Lung (tissue), 12 donors: Measurements from ENCODE around the gene LSM14A. TPM values are rescaled to one million over a fixed set of nuclear protein-coding genes. Genes with fewer than 3 reads are reported as not detected.

ENCODE experiments used
- ATAC-seq: fragments of 200-7000 bp; cut with Tn5 transposase; one replicate; pipeline ENCODE4 v1.9.1; 2020; ENCODE audit warnings: moderate number of reproducible peaks; ENCODE audit not compliant: insufficient read depth, low FRiP score
- DNase-seq, 3 donors: peaks; one replicate each; pipeline ENCODE4 v3.0.0-alpha.2; 2013 to 2017
- H3K27ac ChIP-seq, 2 donors: one replicate each; pipeline ENCODE4 v1.5.1; 2013; ENCODE audit warnings: mild to moderate bottlenecking in 2 of 2, moderate library complexity in 2 of 2, control low read depth in 1 of 2, inconsistent platforms in 1 of 2, low read depth in 1 of 2, low read length in 1 of 2
- H3K27me3 ChIP-seq, 3 donors: one replicate each; pipeline ENCODE4 v1.5.1; 2013; ENCODE audit warnings: low read length in 2 of 3; ENCODE audit not compliant: control insufficient read depth in 3 of 3, insufficient read depth in 3 of 3
- H3K36me3 ChIP-seq, 4 donors: one replicate each; pipeline ENCODE4 v1.5.1; 2013; ENCODE audit warnings: low read length in 4 of 4, mild to moderate bottlenecking in 1 of 4, moderate library complexity in 1 of 4; ENCODE audit not compliant: control insufficient read depth in 4 of 4, insufficient read depth in 4 of 4
- H3K4me1 ChIP-seq, 5 donors: one replicate each; pipeline ENCODE4 v1.5.1; 2013; ENCODE audit warnings: low read length in 5 of 5, mild to moderate bottlenecking in 2 of 5, moderate library complexity in 1 of 5; ENCODE audit not compliant: control insufficient read depth in 5 of 5, insufficient read depth in 5 of 5
- H3K4me3 ChIP-seq: one replicate; pipeline ENCODE4 v1.5.1; 2013; ENCODE audit warnings: mild to moderate bottlenecking, control low read depth, moderate library complexity
- H3K9ac ChIP-seq, 2 donors: one replicate each; pipeline ENCODE4 v1.5.1; 2013; ENCODE audit warnings: low read length in 2 of 2, control low read depth in 1 of 2; ENCODE audit not compliant: insufficient read depth in 1 of 2
- H3K9me3 ChIP-seq, 4 donors: one replicate each; pipeline ENCODE4 v1.5.1; 2013; ENCODE audit warnings: low read length in 3 of 4, mild to moderate bottlenecking in 1 of 4, moderate library complexity in 1 of 4; ENCODE audit not compliant: control insufficient read depth in 4 of 4, insufficient read depth in 3 of 4
- WGBS, 2 donors: extraction: QIAGEN DNeasy Blood & Tissue Kit; methylation state at CpG; one replicate each; pipeline ENCODE4 v1.1.7; 2013; 5-methylcytosine and 5-hydroxymethylcytosine counted together
- polyA plus RNA-seq, 2 donors: library from polyadenylated mRNA; stranded (reverse); fragments of 200-250 nt; gene quantifications; one replicate each; pipeline ENCODE4 v1.2.1, GENCODE V29; 2013
- total RNA-seq, 2 donors: library from RNA; depleted of rRNA in 1 of 2; stranded (reverse); fragments of >200 nt in 1 of 2; gene quantifications; one replicate each; pipeline ENCODE4 v1.2.1, GENCODE V29; 2014 to 2021
- TF ChIP-seq, protein P1 (sequence below): IDR thresholded peaks from 2 replicates; pipeline ENCODE4 v1.5.1; 2012; ENCODE audit warnings: mild to moderate bottlenecking; ENCODE audit errors: control extremely low read depth, extremely low read depth
- donor health status: control.
- donor health status: control.
- donor health status: Bipolar disorder and iron deficiency.
- donor health status: healthy.
- donor health status: DM: yes; HTN: yes; CAD: no.

Gene LSM14A
- total and polyA plus RNA-seq, 4 donors: 52.9 to 153 (median 83.5) TPM

DNA sequence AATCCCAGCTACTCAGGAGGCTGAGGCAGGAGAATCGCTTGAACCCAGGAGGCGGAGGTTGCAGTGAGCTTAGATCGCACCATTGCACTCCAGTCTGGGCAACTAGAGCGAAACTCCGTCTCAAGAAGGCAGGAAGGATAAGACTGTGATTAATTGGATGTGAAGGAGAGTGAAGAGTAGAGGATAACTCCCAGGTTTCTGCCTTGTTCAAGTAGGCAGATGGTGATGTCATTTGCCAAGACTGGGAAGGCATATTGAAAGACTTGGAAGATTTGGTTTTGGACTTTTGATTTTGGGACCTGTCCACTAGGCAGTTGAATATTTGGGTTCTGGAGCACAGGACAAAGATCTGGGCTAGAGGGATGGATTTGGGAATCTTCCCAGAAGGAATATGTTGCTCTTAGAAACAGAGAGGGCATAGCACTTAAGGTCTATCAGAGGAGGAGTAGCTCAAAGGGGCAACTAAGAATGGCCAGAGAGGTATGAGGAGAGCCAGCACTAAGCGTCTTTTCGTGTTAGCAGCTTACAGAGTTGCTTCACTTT, 102.1 kb downstream of the LSM14A start:
- Histone ChIP-seq H3K27ac (peak overlapping the region; percentile 25 to 70), H3K9ac (no peak overlapping the region), H3K9me3 (no peaks in the 10 kb centered on the region), H3K27me3 (no peaks in the 10 kb centered on the region), H3K4me1 (peaks cover 4 to 14% (median 10%) of the 10 kb centered on the region in 5 donors), H3K36me3 (peaks cover 0 to 6% (median 3%) of the 10 kb centered on the region in 4 donors), H3K4me3 (no peak overlapping the region)
- ATAC-seq (no peak), DNase-seq (no peak)
- TF ChIP-seq, protein P1, sequence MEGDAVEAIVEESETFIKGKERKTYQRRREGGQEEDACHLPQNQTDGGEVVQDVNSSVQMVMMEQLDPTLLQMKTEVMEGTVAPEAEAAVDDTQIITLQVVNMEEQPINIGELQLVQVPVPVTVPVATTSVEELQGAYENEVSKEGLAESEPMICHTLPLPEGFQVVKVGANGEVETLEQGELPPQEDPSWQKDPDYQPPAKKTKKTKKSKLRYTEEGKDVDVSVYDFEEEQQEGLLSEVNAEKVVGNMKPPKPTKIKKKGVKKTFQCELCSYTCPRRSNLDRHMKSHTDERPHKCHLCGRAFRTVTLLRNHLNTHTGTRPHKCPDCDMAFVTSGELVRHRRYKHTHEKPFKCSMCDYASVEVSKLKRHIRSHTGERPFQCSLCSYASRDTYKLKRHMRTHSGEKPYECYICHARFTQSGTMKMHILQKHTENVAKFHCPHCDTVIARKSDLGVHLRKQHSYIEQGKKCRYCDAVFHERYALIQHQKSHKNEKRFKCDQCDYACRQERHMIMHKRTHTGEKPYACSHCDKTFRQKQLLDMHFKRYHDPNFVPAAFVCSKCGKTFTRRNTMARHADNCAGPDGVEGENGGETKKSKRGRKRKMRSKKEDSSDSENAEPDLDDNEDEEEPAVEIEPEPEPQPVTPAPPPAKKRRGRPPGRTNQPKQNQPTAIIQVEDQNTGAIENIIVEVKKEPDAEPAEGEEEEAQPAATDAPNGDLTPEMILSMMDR: no peak
- WGBS, 2 donors: 73 to 87% methylated on average over 7 of the region's 7 CpGs

DNA sequence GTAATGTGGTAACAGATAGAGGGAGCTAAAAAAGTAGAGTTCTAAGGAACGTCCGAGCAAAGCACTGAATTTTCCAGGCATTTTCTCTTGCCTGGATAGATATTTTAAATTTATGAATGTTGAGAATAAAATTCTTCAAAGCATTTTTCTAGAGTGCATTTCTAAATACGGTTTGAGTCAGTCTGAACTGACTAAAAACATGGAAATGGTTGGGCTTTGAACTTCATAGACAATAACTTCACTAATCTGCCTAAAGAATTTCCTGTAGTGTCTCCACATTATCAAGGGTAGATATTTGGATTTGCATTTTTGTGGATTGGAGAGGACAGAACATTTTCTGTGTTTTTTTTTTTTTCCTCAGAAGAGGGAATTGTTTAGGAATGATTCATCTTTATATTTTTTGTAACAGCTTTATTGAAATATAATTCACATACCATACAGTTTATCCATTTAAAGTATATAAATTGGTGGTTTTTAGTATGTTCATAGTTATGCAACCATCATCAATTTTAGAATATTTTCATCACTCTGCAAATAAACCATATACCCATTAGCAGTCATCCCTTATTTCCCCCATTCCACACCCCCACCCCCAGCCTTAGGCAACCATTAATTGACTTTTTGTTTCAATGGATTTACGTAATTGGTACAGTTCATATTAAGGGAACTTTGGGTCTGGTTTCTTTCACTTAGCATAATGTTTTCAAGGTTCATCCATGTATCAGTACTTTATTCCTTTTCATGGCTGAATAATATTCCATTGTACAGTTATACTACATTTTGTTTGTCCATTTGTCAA, 102.7 kb downstream of the LSM14A start:
- Histone ChIP-seq H3K36me3 (peaks cover 0 to 6% (median 3%) of the 10 kb centered on the region in 4 donors), H3K9me3 (no peaks in the 10 kb centered on the region), H3K4me3 (no peak overlapping the region), H3K4me1 (peaks cover 3 to 11% (median 7%) of the 10 kb centered on the region in 5 donors), H3K27me3 (no peaks in the 10 kb centered on the region), H3K27ac (peak overlapping the region; percentile 25 to 70), H3K9ac (no peak overlapping the region)
- ATAC-seq: no peak
- peak in 2 of 3 donors; percentile 32 to 35 for DNase-seq
- 52 to 63% methylated on average over 4 of the region's 4 CpGs for WGBS, 2 donors
- TF ChIP-seq, protein P1: no peak

DNA sequence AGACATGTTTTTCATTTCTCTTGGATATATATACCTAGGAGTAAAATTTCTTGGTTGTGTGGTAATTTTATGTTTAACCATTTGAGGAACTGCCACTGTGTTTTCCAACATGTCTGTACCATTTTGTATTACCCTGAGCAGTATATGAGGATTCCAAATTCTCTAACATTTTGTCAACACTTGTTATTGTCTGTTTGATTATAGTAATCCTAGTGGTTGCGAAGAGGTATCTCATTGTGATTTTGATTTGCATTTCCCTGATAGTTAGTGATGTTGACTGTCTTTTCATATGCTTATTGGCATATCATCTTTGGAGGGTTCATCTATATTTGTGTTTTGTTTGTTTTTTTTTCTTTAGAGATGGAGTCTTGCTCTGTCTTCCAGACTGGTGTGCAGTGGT, 103.4 kb downstream of the LSM14A start:
- Histone ChIP-seq H3K4me1 (peaks cover 0 to 11% (median 2%) of the 10 kb centered on the region in 5 donors), H3K27ac (no peak overlapping the region)

More for the DNA sequence above, 103.4 kb downstream of the LSM14A start:
- TF ChIP-seq, protein P1: no peak
- WGBS, 2 donors: 96 to 100% methylated on average over 1 of the region's 1 CpG
- ATAC-seq (no peak), DNase-seq (no peak)
- no peaks in the 10 kb centered on the region for H3K9me3 ChIP-seq
- no peaks in the 10 kb centered on the region for H3K27me3 ChIP-seq
- H3K36me3 ChIP-seq: peaks cover 0 to 6% (median 3%) of the 10 kb centered on the region in 4 donors
- no peak overlapping the region for H3K9ac ChIP-seq
- H3K4me3 ChIP-seq: no peak overlapping the region
